OCI-LY3 (cell line): ENCODE data around the gene PADI3.

ENCODE experiments used
- CTCF ChIP-seq: fragments of 200-600, 300-600 bp; sonication (generic); IDR thresholded peaks from 2 replicates; pipeline ENCODE4 v1.5.1; 2014; ENCODE audit warnings: antibody characterized with exemption, low read length, low read depth
- EZH2phosphoT487 ChIP-seq: fragments of 200-600 bp; shearing (Covaris generic); IDR thresholded peaks from 2 replicates; pipeline ENCODE4 v1.6.1; 2018; ENCODE audit warnings: antibody characterized with exemption, mixed run types, low read depth

- TF ChIP-seq CTCF, result no peak
- TF ChIP-seq EZH2phosphoT487, result no peak
Measured at GRCh38 chr1:17333081-17333480, 84.2 kb downstream of the PADI3 start.
